ENCODE data around the gene KIAA0825.
"Not testable (repeated sequence)": the region's sequence is repeated elsewhere in the genome, so short reads cannot be mapped to it uniquely, and the experiment has no call there.

The KIAA0825 gene

GRCh38 chr5:94376672-94377345 lies 241.6 kb downstream of the KIAA0825 start:
- Mint-ChIP-seq H3K4me3 (no peak overlapping the region), H3K27ac (no peak overlapping the region), H3K27me3 (no peaks in the 10 kb centered on the region), H3K9me3 (no peaks in the 10 kb centered on the region), H3K36me3 (no peaks in the 10 kb centered on the region), H3K4me1 (no peaks in the 10 kb centered on the region)
- DNase-seq: no peak
- CTCF ChIA-PET: no interaction called here

GRCh38 chr5:94375801-94376200 lies 242.6 kb downstream of the KIAA0825 start:
- no peaks in the 10 kb centered on the region for H3K4me1 Mint-ChIP-seq

GRCh38 chr5:94374336-94374735 lies 244.1 kb downstream of the KIAA0825 start:
- no peaks in the 10 kb centered on the region for H3K4me1 Mint-ChIP-seq
- H3K27ac Mint-ChIP-seq: no peak overlapping the region
- H3K4me3 Mint-ChIP-seq: no peak overlapping the region
- DNase-seq: no peak
- no peaks in the 10 kb centered on the region for H3K9me3 Mint-ChIP-seq
- H3K27me3 Mint-ChIP-seq: no peaks in the 10 kb centered on the region
- H3K36me3 Mint-ChIP-seq: no peaks in the 10 kb centered on the region
- CTCF ChIA-PET: no interaction called here

More at GRCh38 chr5:94375801-94376200, 242.6 kb downstream of the KIAA0825 start:
- H3K27ac Mint-ChIP-seq: no peak overlapping the region
- no peak overlapping the region for H3K4me3 Mint-ChIP-seq
- DNase-seq: no peak
- no peaks in the 10 kb centered on the region for H3K27me3 Mint-ChIP-seq
- no peaks in the 10 kb centered on the region for H3K9me3 Mint-ChIP-seq
- CTCF ChIA-PET: no interaction called here
- no peaks in the 10 kb centered on the region for H3K36me3 Mint-ChIP-seq

- Mint-ChIP-seq H3K27me3 (no peaks in the 10 kb centered on the region), H3K36me3 (no peaks in the 10 kb centered on the region), H3K27ac (no peak overlapping the region), H3K4me1 (no peaks in the 10 kb centered on the region), H3K9me3 (no peaks in the 10 kb centered on the region), H3K4me3 (no peak overlapping the region)
- no peak for DNase-seq
- CTCF ChIA-PET: no interaction called here
Observed at GRCh38 chr5:94367900-94368299, 250.5 kb downstream of the KIAA0825 start.

GRCh38 chr5:94366811-94367210 lies 251.6 kb downstream of the KIAA0825 start:
- Mint-ChIP-seq H3K4me1 (no peaks in the 10 kb centered on the region), H3K36me3 (no peaks in the 10 kb centered on the region), H3K9me3 (no peaks in the 10 kb centered on the region), H3K4me3 (no peak overlapping the region), H3K27me3 (no peaks in the 10 kb centered on the region), H3K27ac (no peak overlapping the region)
- CTCF ChIA-PET: no interaction called here
- DNase-seq: no peak

- H3K27me3 Mint-ChIP-seq: no peaks in the 10 kb centered on the region
- CTCF ChIA-PET: interaction anchor here (1.0 kb wide), 1 partner anchor 20 kb away, joined by 3 read pairs; no protein-coding TSS in a partner anchor
- H3K9me3 Mint-ChIP-seq: no peaks in the 10 kb centered on the region
- H3K4me1 Mint-ChIP-seq: no peaks in the 10 kb centered on the region
- DNase-seq: no peak
- H3K4me3 Mint-ChIP-seq: no peak overlapping the region
- H3K36me3 Mint-ChIP-seq: no peaks in the 10 kb centered on the region
- no peak overlapping the region for H3K27ac Mint-ChIP-seq
Observed at GRCh38 chr5:94362857-94363256, 255.5 kb downstream of the KIAA0825 start.

GRCh38 chr5:94361832-94362796 lies 256.3 kb downstream of the KIAA0825 start:
- H3K4me1 Mint-ChIP-seq: no peaks in the 10 kb centered on the region
- H3K9me3 Mint-ChIP-seq: no peaks in the 10 kb centered on the region
- H3K4me3 Mint-ChIP-seq: no peak overlapping the region
- CTCF ChIA-PET: interaction anchor here (1.0 kb wide), 1 partner anchor 21 kb away, joined by 3 read pairs; no protein-coding TSS in a partner anchor
- H3K27me3 Mint-ChIP-seq: no peaks in the 10 kb centered on the region
- H3K36me3 Mint-ChIP-seq: no peaks in the 10 kb centered on the region
- DNase-seq: no peak
- H3K27ac Mint-ChIP-seq: no peak overlapping the region

- H3K9me3 Mint-ChIP-seq: no peaks in the 10 kb centered on the region
- no peaks in the 10 kb centered on the region for H3K27me3 Mint-ChIP-seq
- CTCF ChIA-PET: no interaction called here
- no peak overlapping the region for H3K27ac Mint-ChIP-seq
- no peak overlapping the region for H3K4me3 Mint-ChIP-seq
- no peaks in the 10 kb centered on the region for H3K36me3 Mint-ChIP-seq
- no peaks in the 10 kb centered on the region for H3K4me1 Mint-ChIP-seq
- DNase-seq: no peak
Observed at GRCh38 chr5:94361161-94361560, 257.2 kb downstream of the KIAA0825 start.

- CTCF ChIA-PET: no interaction called here
Observed at GRCh38 chr5:94360382-94361130, 257.8 kb downstream of the KIAA0825 start.

GRCh38 chr5:94359880-94360279 lies 258.5 kb downstream of the KIAA0825 start:
- Mint-ChIP-seq H3K27me3 (no peaks in the 10 kb centered on the region), H3K36me3 (no peaks in the 10 kb centered on the region), H3K27ac (no peak overlapping the region), H3K9me3 (no peaks in the 10 kb centered on the region), H3K4me3 (no peak overlapping the region), H3K4me1 (no peaks in the 10 kb centered on the region)
- no peak for DNase-seq
- CTCF ChIA-PET: no interaction called here

More at GRCh38 chr5:94360382-94361130, 257.8 kb downstream of the KIAA0825 start:
- no peaks in the 10 kb centered on the region for H3K27me3 Mint-ChIP-seq
- no peak for DNase-seq
- H3K9me3 Mint-ChIP-seq: no peaks in the 10 kb centered on the region
- no peaks in the 10 kb centered on the region for H3K36me3 Mint-ChIP-seq
- H3K4me1 Mint-ChIP-seq: no peaks in the 10 kb centered on the region
- H3K4me3 Mint-ChIP-seq: no peak overlapping the region
- H3K27ac Mint-ChIP-seq: no peak overlapping the region

- Mint-ChIP-seq H3K4me1 (no peaks in the 10 kb centered on the region), H3K36me3 (no peaks in the 10 kb centered on the region), H3K27ac (no peak overlapping the region), H3K27me3 (no peaks in the 10 kb centered on the region), H3K9me3 (no peaks in the 10 kb centered on the region), H3K4me3 (no peak overlapping the region)
- DNase-seq: no peak
- CTCF ChIA-PET: no interaction called here
Observed at GRCh38 chr5:94355811-94356210, 262.6 kb downstream of the KIAA0825 start.

GRCh38 chr5:94354837-94355485 lies 263.4 kb downstream of the KIAA0825 start:
- DNase-seq, CTCF ChIA-PET, H3K9me3 Mint-ChIP-seq, H3K36me3 Mint-ChIP-seq, H3K27ac Mint-ChIP-seq, H3K27me3 Mint-ChIP-seq, H3K4me1 Mint-ChIP-seq, H3K4me3 Mint-ChIP-seq: not testable (repeated sequence)

GRCh38 chr5:94353605-94354004 lies 264.8 kb downstream of the KIAA0825 start:
- Mint-ChIP-seq H3K9me3 (no peaks in the 10 kb centered on the region), H3K4me3 (no peak overlapping the region), H3K27ac (no peak overlapping the region), H3K36me3 (no peaks in the 10 kb centered on the region), H3K4me1 (peaks cover 2% of the 10 kb centered on the region), H3K27me3 (no peaks in the 10 kb centered on the region)
- CTCF ChIA-PET: no interaction called here
- no peak for DNase-seq

- Mint-ChIP-seq H3K27me3 (no peaks in the 10 kb centered on the region), H3K4me1 (peaks cover 2% of the 10 kb centered on the region), H3K36me3 (no peaks in the 10 kb centered on the region), H3K9me3 (no peaks in the 10 kb centered on the region), H3K4me3 (no peak overlapping the region), H3K27ac (no peak overlapping the region)
- no peak for DNase-seq
- CTCF ChIA-PET: no interaction called here
Observed at GRCh38 chr5:94347130-94347529, 271.3 kb downstream of the KIAA0825 start.

All from activated naive CD4-positive, alpha-beta T cell treated with anti-CD3 and anti-CD28 coated beads, Interleukin-2, amount 10 ng/mL, durations not matched to agents 7 days and 5 days (primary cell).